ENCODE data around the gene EDAR. TPM values are rescaled to one million over a fixed set of nuclear protein-coding genes. Genes with fewer than 3 reads are reported as not detected.

Gene EDAR
- total RNA-seq, 4 donors from 2014 or later: 0.72 to 7.1 (median 4.2) TPM

DNA sequence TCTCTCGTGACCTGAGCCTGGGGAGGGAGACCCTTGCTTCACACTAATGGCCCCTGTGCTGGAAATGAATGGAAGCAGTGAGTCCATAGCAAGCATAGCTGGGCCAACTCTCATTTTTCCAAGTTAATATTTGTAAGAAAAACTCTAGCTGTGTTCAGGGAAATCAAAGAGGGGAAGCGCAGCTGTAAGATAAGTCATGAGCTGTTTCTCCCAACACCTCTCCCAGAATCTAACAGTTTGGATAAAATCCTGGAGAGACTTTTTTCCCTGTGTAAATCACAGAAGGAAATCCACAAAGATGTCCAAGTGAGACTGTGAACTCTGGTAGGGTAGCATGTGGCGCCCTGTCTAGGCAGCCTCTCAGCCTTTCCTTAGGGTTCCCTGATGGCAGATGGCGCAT, 27.2 kb downstream of the EDAR start:
- 91 to 95% methylated on average over 4 of the region's 4 CpGs for WGBS, 2 donors
- TF ChIP-seq, protein P1, sequence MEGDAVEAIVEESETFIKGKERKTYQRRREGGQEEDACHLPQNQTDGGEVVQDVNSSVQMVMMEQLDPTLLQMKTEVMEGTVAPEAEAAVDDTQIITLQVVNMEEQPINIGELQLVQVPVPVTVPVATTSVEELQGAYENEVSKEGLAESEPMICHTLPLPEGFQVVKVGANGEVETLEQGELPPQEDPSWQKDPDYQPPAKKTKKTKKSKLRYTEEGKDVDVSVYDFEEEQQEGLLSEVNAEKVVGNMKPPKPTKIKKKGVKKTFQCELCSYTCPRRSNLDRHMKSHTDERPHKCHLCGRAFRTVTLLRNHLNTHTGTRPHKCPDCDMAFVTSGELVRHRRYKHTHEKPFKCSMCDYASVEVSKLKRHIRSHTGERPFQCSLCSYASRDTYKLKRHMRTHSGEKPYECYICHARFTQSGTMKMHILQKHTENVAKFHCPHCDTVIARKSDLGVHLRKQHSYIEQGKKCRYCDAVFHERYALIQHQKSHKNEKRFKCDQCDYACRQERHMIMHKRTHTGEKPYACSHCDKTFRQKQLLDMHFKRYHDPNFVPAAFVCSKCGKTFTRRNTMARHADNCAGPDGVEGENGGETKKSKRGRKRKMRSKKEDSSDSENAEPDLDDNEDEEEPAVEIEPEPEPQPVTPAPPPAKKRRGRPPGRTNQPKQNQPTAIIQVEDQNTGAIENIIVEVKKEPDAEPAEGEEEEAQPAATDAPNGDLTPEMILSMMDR (IDR thresholded peaks at IDR 0.05): no peak
- TF ChIP-seq POLR2A (IDR thresholded peaks at IDR 0.05): no peak
- intact Hi-C loops (cut with DNase I; ENCODE audit: low total_unique reads): no loop called here
- no peak for DNase-seq (ENCODE audit: low spot score in 2 of 2)
- H3K4me3 ChIP-seq (ENCODE audit: low read depth, poor library complexity, severe bottlenecking): no peak overlapping the region

DNA sequence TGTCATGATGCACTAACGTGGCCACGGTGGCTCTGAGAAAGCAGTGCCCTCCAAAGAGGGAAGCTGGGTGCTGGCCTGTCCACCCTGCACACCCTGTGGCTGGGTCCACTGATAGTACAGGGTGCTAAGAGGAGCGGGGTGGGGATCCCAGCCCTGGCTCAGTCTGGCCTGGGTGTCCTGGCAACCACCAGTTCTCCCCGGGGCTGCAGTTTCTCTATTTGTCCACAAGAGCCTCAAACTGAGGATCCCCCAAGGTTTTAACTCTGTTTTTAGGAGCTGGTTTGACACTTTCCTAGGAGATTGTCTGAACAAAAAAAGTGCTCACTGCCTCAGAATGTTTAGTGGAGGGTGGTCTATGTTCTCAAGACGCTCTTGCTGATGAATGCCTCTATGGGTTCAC, 29.0 kb downstream of the EDAR start:
- TF ChIP-seq, protein P1 (IDR thresholded peaks at IDR 0.05): no peak
- TF ChIP-seq POLR2A (IDR thresholded peaks at IDR 0.05): no peak
- 65 to 70% methylated on average over 5 of the region's 5 CpGs for WGBS, 2 donors
- intact Hi-C loops (cut with DNase I; ENCODE audit: low total_unique reads): no loop called here
- H3K4me3 ChIP-seq (ENCODE audit: low read depth, poor library complexity, severe bottlenecking): no peak overlapping the region
- no peak for DNase-seq (ENCODE audit: low spot score in 2 of 2)

DNA sequence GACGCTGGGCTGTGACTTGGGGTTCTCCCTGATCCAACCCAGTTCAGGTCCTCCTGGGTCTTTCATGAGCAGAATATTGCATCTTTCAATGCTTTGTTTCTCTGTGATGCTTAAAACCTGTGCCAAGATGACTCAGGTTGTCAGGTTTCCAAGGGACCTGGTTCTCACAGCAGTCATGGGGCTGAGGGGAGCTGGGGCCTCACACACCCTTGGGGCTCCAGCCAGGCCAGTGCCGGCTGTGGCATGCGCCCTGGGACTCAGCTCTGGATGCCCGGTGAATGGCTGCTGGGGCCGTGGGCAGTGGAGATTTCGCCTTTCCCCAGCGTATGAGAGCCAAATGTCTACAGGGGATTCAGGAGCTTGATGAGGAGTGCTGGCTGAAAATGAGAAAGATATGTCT, 29.6 kb downstream of the EDAR start:
- DNase-seq (ENCODE audit: low spot score in 2 of 2): no peak
- no peak for TF ChIP-seq POLR2A (IDR thresholded peaks at IDR 0.05)
- TF ChIP-seq, protein P1 (IDR thresholded peaks at IDR 0.05): no peak
- intact Hi-C loops (cut with DNase I; ENCODE audit: low total_unique reads): no loop called here
- WGBS, 2 donors: 43 to 54% methylated on average over 6 to 7 of the region's 7 CpGs
- H3K4me3 ChIP-seq (ENCODE audit: low read depth, poor library complexity, severe bottlenecking): no peak overlapping the region

DNA sequence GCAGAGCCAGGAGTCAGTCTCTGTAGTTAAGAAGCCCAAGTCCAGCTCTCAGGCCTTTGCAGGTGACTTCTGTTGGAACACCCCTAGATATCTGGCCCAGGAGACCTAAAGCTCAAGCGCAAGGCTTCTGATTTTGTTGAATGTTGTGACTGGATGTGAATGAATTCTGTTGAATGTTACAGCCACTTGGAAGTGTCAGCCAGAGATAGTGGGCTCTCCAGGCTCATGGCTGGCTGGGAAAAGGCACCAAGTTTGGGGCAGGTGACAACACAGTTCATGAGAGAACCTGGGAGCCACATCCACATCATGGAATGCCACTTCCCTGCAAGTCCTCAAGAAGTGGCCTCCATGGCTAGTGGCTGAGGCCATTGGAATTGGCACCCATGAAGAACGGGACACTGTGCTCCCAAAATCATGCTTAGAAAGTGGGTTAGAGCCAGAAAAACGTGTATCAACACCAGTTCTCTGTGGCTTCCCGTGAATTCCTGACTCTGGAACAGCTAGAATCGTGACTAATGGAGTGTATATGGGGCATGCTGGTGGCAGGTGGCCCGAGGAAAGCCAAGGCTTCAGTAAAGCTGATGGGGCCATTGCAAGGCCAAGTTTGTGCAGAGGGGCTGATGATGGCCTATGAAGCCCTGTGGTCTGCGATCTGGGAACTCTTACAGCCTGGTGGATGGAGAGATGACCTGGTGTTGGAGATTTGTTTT, 30.2 kb downstream of the EDAR start:
- no peak for TF ChIP-seq POLR2A (IDR thresholded peaks at IDR 0.05)
- TF ChIP-seq, protein P1 (IDR thresholded peaks at IDR 0.05): no peak
- no peak overlapping the region for H3K4me3 ChIP-seq (ENCODE audit: low read depth, poor library complexity, severe bottlenecking)
- no peak for DNase-seq (ENCODE audit: low spot score in 2 of 2)
- 59 to 70% methylated on average over 6 to 7 of the region's 7 CpGs for WGBS, 2 donors
- intact Hi-C loops (cut with DNase I; ENCODE audit: low total_unique reads): no loop called here

DNA sequence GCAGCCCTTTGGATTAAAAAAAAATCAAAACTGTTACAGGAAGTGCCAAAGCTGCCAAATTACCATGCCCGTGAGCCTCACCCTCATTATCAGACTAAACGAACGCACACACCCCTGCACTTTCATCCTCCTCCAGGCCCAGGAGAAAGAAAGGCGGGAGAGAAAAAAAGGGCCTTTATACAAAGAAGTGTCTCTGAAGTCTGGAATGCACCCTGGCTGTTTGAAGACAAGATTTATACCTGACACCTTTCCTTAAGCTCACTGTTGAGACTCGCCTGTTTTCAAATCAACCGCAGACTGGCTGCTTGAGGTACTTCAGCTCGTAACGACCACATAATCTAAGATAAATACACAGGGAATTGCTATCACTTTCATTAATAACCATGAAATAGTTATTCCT, 31.0 kb downstream of the EDAR start:
- TF ChIP-seq, protein P1 (IDR thresholded peaks at IDR 0.05): no peak
- TF ChIP-seq POLR2A (IDR thresholded peaks at IDR 0.05): no peak
- intact Hi-C loops (cut with DNase I; ENCODE audit: low total_unique reads): no loop called here
- no peak overlapping the region for H3K4me3 ChIP-seq (ENCODE audit: low read depth, poor library complexity, severe bottlenecking)
- DNase-seq (ENCODE audit: low spot score in 2 of 2): no peak
- WGBS, 2 donors: 38 to 50% methylated on average over 8 of the region's 8 CpGs

DNA sequence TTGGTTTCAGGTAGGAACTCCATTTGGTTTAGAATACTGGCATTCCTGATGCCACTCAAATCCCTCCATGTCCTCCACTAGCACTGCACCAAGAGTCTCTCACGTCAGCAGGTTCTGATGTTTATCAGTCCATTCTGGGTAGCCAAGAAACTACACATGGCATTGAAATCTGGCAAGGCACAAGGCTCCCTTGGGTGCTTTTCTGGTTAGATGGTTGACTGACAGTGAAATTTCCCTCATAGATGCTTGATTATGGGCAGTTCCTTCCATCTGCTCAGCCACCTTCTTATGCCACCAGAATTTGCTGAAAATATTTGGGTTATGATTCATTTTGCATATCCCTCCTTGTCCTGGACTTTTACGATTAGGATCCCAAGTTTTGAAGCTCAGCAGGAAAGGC, 32.6 kb downstream of the EDAR start:
- no peak overlapping the region for H3K4me3 ChIP-seq (ENCODE audit: low read depth, poor library complexity, severe bottlenecking)
- DNase-seq (ENCODE audit: low spot score in 2 of 2): no peak
- TF ChIP-seq, protein P1 (IDR thresholded peaks at IDR 0.05): no peak
- no peak for TF ChIP-seq POLR2A (IDR thresholded peaks at IDR 0.05)

More for the DNA sequence above, 32.6 kb downstream of the EDAR start:
- 74 to 77% methylated on average over 2 of the region's 2 CpGs for WGBS, 2 donors
- intact Hi-C loops (cut with DNase I; ENCODE audit: low total_unique reads): no loop called here
